Right lobe of liver (tissue), 4 donors: ENCODE measurements around the gene GALNT5.

Source experiments
- CTCF ChIP-seq, 4 donors: fragments of 200-600 bp in 3 of 4; fragments of 450-650 bp in 1 of 4; IDR thresholded peaks; one replicate each; pipeline versions ENCODE4 v1.5.1 to v1.8.0; 2016 to 2022; ENCODE audit warnings: antibody characterized with exemption in 4 of 4, mild to moderate bottlenecking in 2 of 4
- POLR2A ChIP-seq: fragments of 450-650 bp; IDR thresholded peaks from one replicate; pipeline ENCODE4 v1.6.1; 2017; ENCODE audit warnings: antibody characterized with exemption, mild to moderate bottlenecking
- donor health status: DM: no; HTN: no; CAD: no.
- donor health status: DM: no; HTN: no; CAD: no.
- donor health status: DM: no; HTN: yes; CAD: no.

- TF ChIP-seq CTCF (IDR thresholded peaks at IDR 0.05) (no peak), POLR2A (no peak)
Measured at GRCh38 chr2:157303612-157304011, 46.1 kb downstream of the GALNT5 start.
